Stimulated activated CD4-positive, alpha-beta T cell treated with anti-CD3 and anti-CD28 coated beads, Interleukin-12 subunit alpha, Interleukin-12 subunit beta, amount 100 ng/mL, for 48 hours (primary cell): ENCODE measurements around the gene PADI4.

Source experiments
- DNase-seq, 3 donors: peaks; one replicate each; pipeline ENCODE4 v3.0.0-alpha.2; 2020; ENCODE audit warnings: low read depth in 2 of 3, low spot score in 1 of 3

PADI4 gene

DNA sequence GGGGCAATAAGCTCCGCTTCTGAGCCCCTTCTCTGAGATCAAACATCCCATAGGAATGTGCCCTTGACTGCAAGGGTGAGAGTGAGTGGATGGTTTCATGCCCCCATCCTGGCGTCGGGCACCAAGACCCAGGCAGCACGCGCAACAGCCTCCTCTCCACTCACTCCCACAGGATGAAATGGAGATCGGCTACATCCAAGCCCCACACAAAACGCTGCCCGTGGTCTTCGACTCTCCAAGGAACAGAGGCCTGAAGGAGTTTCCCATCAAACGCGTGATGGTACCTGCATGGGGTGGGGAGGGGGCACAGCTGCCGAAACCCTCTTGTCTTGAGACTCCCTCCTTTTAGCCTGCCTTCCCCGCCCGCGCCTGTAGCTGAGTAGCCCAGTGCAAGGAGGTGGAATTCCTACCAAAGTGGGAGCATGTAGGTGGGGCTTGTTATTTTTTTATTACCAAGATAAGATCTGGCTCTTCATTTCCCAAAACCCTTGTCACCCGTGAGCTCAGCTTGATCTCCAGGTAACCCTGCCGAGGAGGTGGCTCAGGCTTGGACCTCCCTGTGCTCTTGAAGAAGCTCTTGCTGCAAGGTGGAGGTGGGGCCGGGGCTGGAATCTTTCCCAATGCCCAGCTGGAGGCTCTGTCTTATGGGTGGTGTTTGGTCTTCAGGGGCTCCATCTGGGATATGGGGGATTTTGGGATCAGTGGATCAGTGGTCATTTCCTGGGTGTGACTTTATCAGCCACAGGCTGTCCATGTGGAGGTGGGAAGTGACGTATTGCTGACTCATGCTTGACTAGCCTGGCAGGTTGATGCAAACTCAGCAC is 40.0 kb downstream of the PADI4 start:
- no peak for DNase-seq

GRCh38 chr1:17348593-17349234 is 40.7 kb downstream of the PADI4 start:
- DNase-seq = no peak

GRCh38 chr1:17350083-17350482 is 42.1 kb downstream of the PADI4 start:
- DNase-seq = no peak

DNA sequence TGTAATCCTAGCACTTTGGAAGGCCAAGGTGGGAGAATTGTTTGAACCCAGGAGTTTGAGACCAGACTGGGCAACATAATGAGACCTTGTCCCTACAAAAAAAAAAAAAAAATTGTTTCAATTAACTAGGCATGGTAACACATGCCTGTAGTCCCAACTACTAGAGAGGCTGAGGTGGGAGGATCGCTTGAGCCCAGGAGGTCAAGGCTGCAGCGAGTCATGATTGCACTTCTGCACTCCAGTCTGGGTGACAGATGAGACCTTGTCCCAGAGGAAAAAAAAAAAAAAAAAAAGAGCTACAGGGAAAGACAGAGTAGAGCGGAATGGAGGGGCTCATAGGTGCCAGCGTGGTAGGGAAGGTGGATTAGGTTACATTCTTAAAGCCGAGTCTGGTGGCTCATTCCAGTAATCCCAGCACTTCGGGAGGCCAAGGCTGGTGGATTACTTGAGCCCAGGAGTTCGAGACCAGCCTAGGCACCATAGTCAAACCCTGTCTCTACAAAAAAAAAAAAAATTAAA is 43.0 kb downstream of the PADI4 start:
- no peak for DNase-seq

- no peak for DNase-seq
Measured at GRCh38 chr1:17351598-17352324, 43.8 kb downstream of the PADI4 start.

DNA sequence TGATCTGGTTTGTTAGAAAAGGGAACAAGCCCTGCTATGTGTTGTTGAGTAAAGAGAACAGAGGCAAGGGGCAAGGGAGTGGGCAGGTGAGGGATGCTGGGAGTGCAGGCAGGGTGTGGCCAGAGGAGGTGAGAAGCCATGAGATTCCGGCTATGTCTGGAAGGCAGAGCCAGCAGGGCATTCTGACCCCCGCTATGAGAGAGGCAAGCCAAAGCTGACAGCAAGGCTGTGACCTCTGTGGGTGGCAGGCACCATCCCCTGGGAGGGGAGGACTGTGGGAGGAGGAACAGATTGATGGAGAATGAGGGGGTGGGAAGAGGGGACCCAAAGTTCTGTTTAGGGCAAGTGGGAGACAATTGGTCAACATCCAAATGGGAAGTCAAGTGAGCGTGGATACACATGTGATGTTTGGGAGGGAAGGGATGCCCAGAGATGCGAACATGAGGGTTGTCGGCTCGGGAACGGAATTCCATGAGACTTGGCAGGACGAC is 44.5 kb downstream of the PADI4 start:
- DNase-seq = no peak

DNA sequence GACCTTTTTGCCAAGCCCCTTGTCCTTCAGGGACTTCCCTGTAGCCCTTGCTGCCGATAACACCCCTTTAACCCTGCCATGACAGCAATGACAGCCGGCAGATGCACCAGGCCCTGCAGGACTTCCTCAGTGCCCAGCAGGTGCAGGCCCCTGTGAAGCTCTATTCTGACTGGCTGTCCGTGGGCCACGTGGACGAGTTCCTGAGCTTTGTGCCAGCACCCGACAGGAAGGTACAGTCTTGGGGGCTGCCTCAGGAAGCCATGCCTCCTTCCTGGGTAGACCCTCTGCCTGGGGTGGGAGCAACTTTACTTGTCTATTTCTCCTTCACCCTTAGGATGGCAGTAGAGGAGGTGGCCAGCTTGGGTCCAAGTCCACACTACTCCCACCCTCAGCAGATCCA is 47.9 kb downstream of the PADI4 start:
- peak in 1 of 3 donors; percentile 5 for DNase-seq

- DNase-seq = no peak
Measured at GRCh38 chr1:17356387-17357026, 48.5 kb downstream of the PADI4 start.

DNA sequence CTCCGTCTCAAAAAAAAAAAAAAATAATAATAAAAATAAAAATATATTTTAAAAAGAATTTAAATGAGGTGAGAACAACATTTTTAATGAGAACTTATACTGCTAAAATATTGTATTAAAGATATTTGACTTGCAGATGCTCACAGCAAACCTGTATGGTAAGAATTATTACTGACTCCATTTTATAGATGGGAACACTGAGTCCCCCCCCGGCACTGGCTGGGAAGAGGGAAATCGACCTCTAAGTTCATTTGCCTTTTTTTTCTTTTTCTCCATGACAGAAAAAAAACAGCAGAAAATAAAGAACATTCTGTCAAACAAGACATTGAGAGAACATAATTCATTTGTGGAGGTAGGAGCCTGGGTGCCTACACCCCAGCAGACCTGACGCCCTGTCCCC is 50.6 kb downstream of the PADI4 start:
- DNase-seq = no peak

DNA sequence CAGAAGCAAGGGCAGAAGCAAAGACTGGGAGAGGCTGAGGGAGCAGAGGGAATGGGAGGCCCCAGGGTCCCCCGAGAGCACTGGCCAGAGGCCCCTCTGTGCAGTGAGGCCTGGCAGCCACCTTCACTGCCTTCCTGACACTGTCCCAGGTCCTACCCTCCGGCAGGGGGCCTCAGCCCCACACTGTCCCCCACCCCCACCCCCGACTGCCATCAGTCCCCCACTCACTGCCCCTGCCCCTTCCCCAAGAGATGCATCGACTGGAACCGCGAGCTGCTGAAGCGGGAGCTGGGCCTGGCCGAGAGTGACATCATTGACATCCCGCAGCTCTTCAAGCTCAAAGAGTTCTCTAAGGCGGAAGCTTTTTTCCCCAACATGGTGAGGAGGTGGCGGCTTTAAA is 51.0 kb downstream of the PADI4 start:
- no peak for DNase-seq

GRCh38 chr1:17359808-17360207 is 51.8 kb downstream of the PADI4 start:
- DNase-seq = no peak

- DNase-seq = no peak
Measured at GRCh38 chr1:17360272-17360956, 52.4 kb downstream of the PADI4 start.

DNA sequence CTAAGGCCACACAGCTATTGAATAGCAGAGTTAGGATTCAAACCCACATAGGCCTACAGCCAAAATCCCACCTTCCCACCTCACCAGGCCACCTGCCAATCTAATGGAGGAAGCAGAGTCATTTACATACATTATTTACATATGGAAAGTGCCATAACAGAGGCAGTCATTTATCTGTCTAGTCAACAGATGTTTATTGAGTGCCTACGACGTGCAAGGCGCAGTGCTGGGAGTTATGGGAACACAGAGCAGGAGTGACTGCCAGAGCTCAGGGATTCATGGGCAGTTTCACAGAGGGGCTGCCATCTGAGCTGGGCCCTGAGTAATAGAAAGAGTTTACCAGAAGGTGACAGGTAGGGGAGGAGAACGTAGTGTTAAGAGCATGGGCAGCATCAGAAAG is 53.7 kb downstream of the PADI4 start:
- DNase-seq = no peak

DNA sequence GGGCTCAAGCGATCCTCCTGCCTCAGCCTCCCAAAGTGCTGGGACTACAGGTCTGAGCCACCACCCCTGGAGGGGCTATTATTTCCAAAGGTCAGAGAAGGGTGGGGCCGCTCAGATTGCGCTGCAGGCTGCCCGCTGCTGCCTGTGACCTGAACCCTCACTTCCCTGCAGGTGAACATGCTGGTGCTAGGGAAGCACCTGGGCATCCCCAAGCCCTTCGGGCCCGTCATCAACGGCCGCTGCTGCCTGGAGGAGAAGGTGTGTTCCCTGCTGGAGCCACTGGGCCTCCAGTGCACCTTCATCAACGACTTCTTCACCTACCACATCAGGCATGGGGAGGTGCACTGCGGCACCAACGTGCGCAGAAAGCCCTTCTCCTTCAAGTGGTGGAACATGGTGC is 55.4 kb downstream of the PADI4 start:
- no peak for DNase-seq

DNA sequence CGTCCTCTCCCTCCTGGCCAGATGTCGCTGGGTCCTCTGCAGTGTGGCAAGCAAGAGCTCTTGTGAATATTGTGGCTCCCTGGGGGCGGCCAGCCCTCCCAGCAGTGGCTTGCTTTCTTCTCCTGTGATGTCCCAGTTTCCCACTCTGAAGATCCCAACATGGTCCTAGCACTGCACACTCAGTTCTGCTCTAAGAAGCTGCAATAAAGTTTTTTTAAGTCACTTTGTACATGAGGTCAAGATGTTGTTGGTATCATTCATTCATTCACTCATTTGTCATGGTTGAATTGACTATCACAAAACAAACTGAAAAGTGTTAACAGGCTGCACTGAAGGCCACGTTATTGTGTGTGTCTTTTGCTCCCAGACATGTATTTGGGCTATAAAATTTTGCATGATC is 55.8 kb downstream of the PADI4 start:
- DNase-seq = no peak

GRCh38 chr1:17365293-17365692 is 57.3 kb downstream of the PADI4 start:
- DNase-seq = no peak

DNA sequence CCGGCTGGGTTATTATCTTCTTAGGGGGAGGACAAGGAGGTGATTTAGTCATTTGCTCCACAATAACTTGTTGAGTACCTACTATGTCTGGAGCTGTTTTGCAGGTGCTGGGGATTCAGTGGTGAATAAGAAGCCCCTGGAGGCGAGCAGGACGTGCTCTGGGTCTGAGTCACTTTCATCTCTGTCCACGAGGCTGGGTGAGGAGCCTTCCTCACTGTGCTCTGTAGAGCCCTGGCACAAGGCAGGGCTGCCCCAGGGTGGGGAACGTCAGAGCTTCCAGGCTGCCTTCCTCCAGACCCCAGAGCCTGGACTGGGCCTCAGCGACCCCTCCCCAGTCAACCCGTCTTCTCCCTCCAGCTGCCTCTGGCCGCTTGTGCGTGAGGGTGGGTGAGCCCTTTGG is 61.5 kb downstream of the PADI4 start:
- DNase-seq = no peak

GRCh38 chr1:17370618-17371017 is 62.6 kb downstream of the PADI4 start:
- no peak for DNase-seq

DNA sequence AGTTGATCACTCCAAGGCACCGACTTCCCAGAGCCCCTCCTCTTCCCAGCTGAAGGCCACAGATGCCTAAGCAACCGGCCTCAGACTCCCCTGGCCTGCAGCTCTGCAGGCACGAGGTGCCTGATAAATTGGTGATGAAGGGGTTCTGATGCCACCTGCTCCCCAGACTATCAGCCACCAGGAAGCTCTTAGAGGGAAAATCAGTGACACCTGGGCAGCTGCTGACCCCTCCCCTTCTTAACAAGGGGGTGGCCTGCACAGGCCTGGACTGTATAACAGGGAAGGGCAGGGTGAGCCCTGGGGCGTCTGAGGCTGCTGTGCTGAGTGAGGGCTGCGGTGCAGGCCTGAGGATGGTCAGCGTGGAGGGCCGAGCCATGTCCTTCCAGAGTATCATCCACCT is 63.9 kb downstream of the PADI4 start, which contains the start of gene PADI6:
PADI6 (plus strand) TSS at position 301 of the 400 bp plus-strand sequence; CDS start at position 351, 50 bp downstream.
- no peak for DNase-seq

DNA sequence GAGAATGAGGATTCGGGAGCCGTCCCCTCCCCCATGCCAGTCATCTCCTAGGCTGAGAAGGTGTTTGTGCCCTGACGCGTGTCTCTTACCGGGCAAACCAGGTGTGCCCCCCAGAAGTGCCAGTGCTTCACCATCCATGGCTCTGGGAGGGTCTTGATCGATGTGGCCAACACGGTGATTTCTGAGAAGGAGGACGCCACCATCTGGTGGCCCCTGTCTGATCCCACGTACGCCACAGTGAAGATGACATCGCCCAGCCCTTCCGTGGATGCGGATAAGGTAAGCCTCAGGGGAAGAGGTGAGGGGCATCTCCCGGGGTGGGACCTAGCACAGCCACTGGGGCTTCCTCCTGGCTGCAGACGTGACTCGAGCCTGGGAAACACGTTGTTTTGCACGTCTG is 65.0 kb downstream of the PADI4 start:
- no peak for DNase-seq

DNA sequence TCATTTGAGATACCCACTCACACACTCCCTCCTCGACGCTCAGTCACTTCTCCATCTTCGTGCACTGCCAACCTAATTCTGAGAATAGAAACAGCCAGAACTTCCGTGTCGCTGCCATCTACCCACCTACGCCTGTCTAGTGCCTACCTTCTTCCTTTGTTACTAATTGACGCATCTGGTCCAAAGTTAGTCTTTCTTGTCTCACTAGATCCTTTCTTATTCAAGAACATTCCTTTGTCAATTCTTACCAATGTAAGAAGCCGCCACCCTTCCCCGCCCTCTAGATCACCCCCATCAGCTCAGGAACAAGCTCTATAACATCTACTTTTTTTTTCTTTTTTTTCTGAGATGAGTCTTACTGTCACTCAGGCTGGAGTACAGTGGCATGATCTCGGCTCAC is 67.7 kb downstream of the PADI4 start:
- DNase-seq = no peak
